ENCODE results near the gene PI4KA. TPM values are rescaled to one million over a fixed set of nuclear protein-coding genes. Genes with fewer than 3 reads are reported as not detected.

Gene PI4KA
- polyA plus RNA-seq, 1 donor from 2014 or later = 42.2 TPM

GRCh38 chr22:20863366-20863765 lies 4.8 kb upstream of the PI4KA start:
- Histone ChIP-seq H3K27ac (ENCODE audit: low read length) (no peak overlapping the region), H3K79me2 (replicated peaks; ENCODE audit: insufficient read depth, low read length) (peaks cover 8% of the 10 kb centered on the region), H3K4me3 (ENCODE audit: low read length) (no peak overlapping the region), H3K36me3 (ENCODE audit: insufficient read depth, low read length) (no peaks in the 10 kb centered on the region), H3K9me3 (ENCODE audit: low read length) (no peaks in the 10 kb centered on the region), H3K27me3 (ENCODE audit: insufficient read depth, low read depth, low read length) (no peaks in the 10 kb centered on the region), H4K20me1 (ENCODE audit: insufficient read depth) (no peaks in the 10 kb centered on the region), H2AFZ (ENCODE audit: low read depth, low read length) (no peak overlapping the region), H3K4me2 (ENCODE audit: low read length) (no peak overlapping the region), H3K9ac (ENCODE audit: low read length) (no peak overlapping the region), H3F3A (ENCODE audit: insufficient read depth, low read length, poor library complexity, severe bottlenecking) (no peaks in the 10 kb centered on the region), H3K9me2 (ENCODE audit: insufficient read depth, low read length) (no peaks in the 10 kb centered on the region)
- TF ChIP-seq TAF1 (IDR thresholded peaks at IDR 0.05; ENCODE audit: low read depth) (no peak), MXI1 (conservative IDR thresholded peaks at IDR 0.05; ENCODE audit: poor library complexity, severe bottlenecking) (no peak), EP300 (conservative IDR thresholded peaks at IDR 0.05; ENCODE audit: poor library complexity, severe bottlenecking) (no peak), REST (IDR thresholded peaks at IDR 0.05; ENCODE audit: borderline replicate concordance) (no peak)

- Histone ChIP-seq H3K27ac (ENCODE audit: low read length) (no peak overlapping the region), H2AFZ (ENCODE audit: low read depth, low read length) (no peak overlapping the region), H3K9ac (ENCODE audit: low read length) (no peak overlapping the region), H3K36me3 (ENCODE audit: insufficient read depth, low read length) (no peaks in the 10 kb centered on the region), H3K4me3 (ENCODE audit: low read length) (no peak overlapping the region), H3K9me2 (ENCODE audit: insufficient read depth, low read length) (no peaks in the 10 kb centered on the region), H3K79me2 (replicated peaks; ENCODE audit: insufficient read depth, low read length) (peaks cover 8% of the 10 kb centered on the region), H3K9me3 (ENCODE audit: low read length) (no peaks in the 10 kb centered on the region), H3K4me2 (ENCODE audit: low read length) (no peak overlapping the region), H3F3A (ENCODE audit: insufficient read depth, low read length, poor library complexity, severe bottlenecking) (peaks cover under 1% of the 10 kb centered on the region), H4K20me1 (ENCODE audit: insufficient read depth) (no peaks in the 10 kb centered on the region), H3K27me3 (ENCODE audit: insufficient read depth, low read depth, low read length) (no peaks in the 10 kb centered on the region)
- TF ChIP-seq EZH2 (IDR thresholded peaks at IDR 0.05; ENCODE audit: borderline replicate concordance, insufficient read depth, low read length, poor library complexity, severe bottlenecking) = no peak
- no peak for TF ChIP-seq CTCF (IDR thresholded peaks at IDR 0.05; ENCODE audit: poor library complexity, severe bottlenecking)
Observed at GRCh38 chr22:20862540-20862939, 3.9 kb upstream of the PI4KA start.

- no peaks in the 10 kb centered on the region for H3K27me3 ChIP-seq (ENCODE audit: insufficient read depth, low read depth, low read length)
- peaks cover 31% of the 10 kb centered on the region for H3K79me2 ChIP-seq (replicated peaks; ENCODE audit: insufficient read depth, low read length)
- H3K9me2 ChIP-seq (ENCODE audit: insufficient read depth, low read length) = no peaks in the 10 kb centered on the region
- TF ChIP-seq POLR2AphosphoS5 (IDR thresholded peaks at IDR 0.05) (no peak), CTCF (IDR thresholded peaks at IDR 0.05; ENCODE audit: poor library complexity, severe bottlenecking) (no peak), EZH2 (IDR thresholded peaks at IDR 0.05; ENCODE audit: borderline replicate concordance, insufficient read depth, low read length, poor library complexity, severe bottlenecking) (no peak), RAD21 (conservative IDR thresholded peaks at IDR 0.05) (no peak), EP300 (conservative IDR thresholded peaks at IDR 0.05; ENCODE audit: poor library complexity, severe bottlenecking) (no peak), REST (IDR thresholded peaks at IDR 0.05; ENCODE audit: borderline replicate concordance) (no peak), TAF1 (IDR thresholded peaks at IDR 0.05; ENCODE audit: low read depth) (no peak), SMC3 (conservative IDR thresholded peaks at IDR 0.05; ENCODE audit: poor library complexity) (no peak), MXI1 (conservative IDR thresholded peaks at IDR 0.05; ENCODE audit: poor library complexity, severe bottlenecking) (no peak)
- peaks cover 5% of the 10 kb centered on the region for H3F3A ChIP-seq (ENCODE audit: insufficient read depth, low read length, poor library complexity, severe bottlenecking)
- peak overlapping the region; percentile 36 for H3K4me2 ChIP-seq (ENCODE audit: low read length)
- peak overlapping the region; percentile 62 for H3K27ac ChIP-seq (ENCODE audit: low read length)
- no peaks in the 10 kb centered on the region for H3K9me3 ChIP-seq (ENCODE audit: low read length)
- peak overlapping the region; percentile 73 for H3K9ac ChIP-seq (ENCODE audit: low read length)
- no peaks in the 10 kb centered on the region for H3K36me3 ChIP-seq (ENCODE audit: insufficient read depth, low read length)
- H4K20me1 ChIP-seq (ENCODE audit: insufficient read depth) = no peaks in the 10 kb centered on the region
- peak overlapping the region; percentile 83 for H3K4me3 ChIP-seq (ENCODE audit: low read length)
- peak overlapping the region; percentile 100 for H2AFZ ChIP-seq (ENCODE audit: low read depth, low read length)
Observed at GRCh38 chr22:20859615-20860014, 1.0 kb upstream of the PI4KA start.
